Panc1 (cell line): ENCODE results near the gene CIBAR2. TPM values are rescaled to one million over a fixed set of nuclear protein-coding genes. Genes with fewer than 3 reads are reported as not detected.

ENCODE experiments used
- ATAC-seq: fragments of 200-7000 bp; cut with Tn5 transposase; 2 replicates; pipeline ENCODE4 v1.9.1; 2020; ENCODE audit warnings: mild to moderate bottlenecking, moderate library complexity
- BruUV-seq: library from RNA; stranded (reverse); fragments of 400-500 nt; replicated peaks from 2 replicates; lab custom pipeline; 2021; lab: Mats Ljungman, UMichigan
- CTCF ChIA-PET: fragments of 300-600 bp; sonication (Branson Sonifier 250); formaldehyde crosslinking; loops from one replicate; lab custom pipeline; 2022; ENCODE audit warnings: antibody characterized with exemption; lab: Charles Lee
- POLR2A ChIA-PET: fragments of 300-600 bp; sonication (Branson Sonifier 250); formaldehyde crosslinking; loops from one replicate; lab custom pipeline; 2022; ENCODE audit warnings: antibody characterized with exemption; lab: Charles Lee
- DNase-seq: peaks from one replicate; pipeline ENCODE4 v3.0.0-alpha.2; 2010; ENCODE audit warnings: low read depth, low spot score
- H3K27ac ChIP-seq: 2 replicates; pipeline ENCODE4 v1.5.1; 2011; ENCODE audit warnings: mild to moderate bottlenecking, low read length, inconsistent platforms
- H3K27me3 ChIP-seq: fragments of 200-500 bp; sonication (Bioruptor generic); 2 replicates; pipeline ENCODE4 v1.6.0; 2014; ENCODE audit warnings: low read length, inconsistent platforms; ENCODE audit not compliant: control insufficient read depth, insufficient read depth
- H3K36me3 ChIP-seq: fragments of 200-500 bp; sonication (Bioruptor generic); 2 replicates; pipeline ENCODE4 v1.5.1; 2014; ENCODE audit warnings: inconsistent platforms, mild to moderate bottlenecking, low read length, moderate library complexity; ENCODE audit not compliant: control insufficient read depth, insufficient read depth
- H3K4me1 ChIP-seq: 2 replicates; pipeline ENCODE4 v1.5.1; 2011; ENCODE audit warnings: inconsistent platforms, mild to moderate bottlenecking, low read length, moderate library complexity; ENCODE audit not compliant: control insufficient read depth, insufficient read depth
- H3K4me3 ChIP-seq, 2 experiments: 2 replicates each; pipeline ENCODE4 v1.5.1; 2011 to 2012; ENCODE audit warnings: low read depth in 2 of 2, low read length in 2 of 2, mild to moderate bottlenecking in 2 of 2, inconsistent platforms in 1 of 2, moderate library complexity in 1 of 2
- H3K9me3 ChIP-seq: fragments of 200-500 bp; sonication (Bioruptor generic); 2 replicates; pipeline ENCODE4 v1.5.1; 2014; ENCODE audit warnings: low read depth, mild to moderate bottlenecking, inconsistent platforms, low read length, moderate library complexity; ENCODE audit not compliant: control insufficient read depth, insufficient read depth
- POLR2AphosphoS5 ChIP-seq: IDR thresholded peaks from 2 replicates; pipeline ENCODE4 v1.6.1; 2012; ENCODE audit warnings: mild to moderate bottlenecking, low read depth, low read length, moderate library complexity
- SIN3A ChIP-seq: IDR thresholded peaks from 2 replicates; pipeline ENCODE4 v1.6.1; 2012; ENCODE audit warnings: low read depth, mild to moderate bottlenecking, low read length, moderate library complexity, borderline replicate concordance; ENCODE audit not compliant: insufficient read depth
- TCF7L2 ChIP-seq: IDR thresholded peaks from 2 replicates; pipeline ENCODE4 v1.6.1; 2011; ENCODE audit warnings: mild to moderate bottlenecking, low read depth, low read length, inconsistent platforms
- in situ Hi-C: cut with HindIII; loops from 2 replicates; pipeline ENCODE4 v1.10.0; 2016; ENCODE audit warnings: low sequenced_read_pairs, low pct_unique_long_range_greater_than_20kb
- intact Hi-C: fragments of 100-400 bp; cut with micrococcal nuclease; formaldehyde crosslinking; loops from one replicate; pipeline ENCODE4 v1.10.0; 2022; ENCODE audit not compliant: unreplicated experiment
- total RNA-seq: library from RNA; stranded (reverse); gene quantifications from one replicate; pipeline ENCODE4 v1.2.1, GENCODE V29; 2021; ENCODE audit not compliant: unreplicated experiment
- TF ChIP-seq, protein P1 (sequence below): fragments of 450-650 bp; IDR thresholded peaks from 2 replicates; pipeline ENCODE4 v1.5.1; 2017; ENCODE audit warnings: mild to moderate bottlenecking
- TF ChIP-seq, protein P2 (sequence below), 2 experiments: IDR thresholded peaks; 2 replicates each; pipeline ENCODE4 v1.6.1; 2011 to 2012; ENCODE audit warnings: low read depth in 2 of 2, control low read depth in 1 of 2, low read length in 1 of 2, mild to moderate bottlenecking in 1 of 2, moderate library complexity in 1 of 2; ENCODE audit not compliant: insufficient read depth in 1 of 2

CIBAR2 gene
- total RNA-seq, 1 experiment from 2014 or later: not detected

DNA sequence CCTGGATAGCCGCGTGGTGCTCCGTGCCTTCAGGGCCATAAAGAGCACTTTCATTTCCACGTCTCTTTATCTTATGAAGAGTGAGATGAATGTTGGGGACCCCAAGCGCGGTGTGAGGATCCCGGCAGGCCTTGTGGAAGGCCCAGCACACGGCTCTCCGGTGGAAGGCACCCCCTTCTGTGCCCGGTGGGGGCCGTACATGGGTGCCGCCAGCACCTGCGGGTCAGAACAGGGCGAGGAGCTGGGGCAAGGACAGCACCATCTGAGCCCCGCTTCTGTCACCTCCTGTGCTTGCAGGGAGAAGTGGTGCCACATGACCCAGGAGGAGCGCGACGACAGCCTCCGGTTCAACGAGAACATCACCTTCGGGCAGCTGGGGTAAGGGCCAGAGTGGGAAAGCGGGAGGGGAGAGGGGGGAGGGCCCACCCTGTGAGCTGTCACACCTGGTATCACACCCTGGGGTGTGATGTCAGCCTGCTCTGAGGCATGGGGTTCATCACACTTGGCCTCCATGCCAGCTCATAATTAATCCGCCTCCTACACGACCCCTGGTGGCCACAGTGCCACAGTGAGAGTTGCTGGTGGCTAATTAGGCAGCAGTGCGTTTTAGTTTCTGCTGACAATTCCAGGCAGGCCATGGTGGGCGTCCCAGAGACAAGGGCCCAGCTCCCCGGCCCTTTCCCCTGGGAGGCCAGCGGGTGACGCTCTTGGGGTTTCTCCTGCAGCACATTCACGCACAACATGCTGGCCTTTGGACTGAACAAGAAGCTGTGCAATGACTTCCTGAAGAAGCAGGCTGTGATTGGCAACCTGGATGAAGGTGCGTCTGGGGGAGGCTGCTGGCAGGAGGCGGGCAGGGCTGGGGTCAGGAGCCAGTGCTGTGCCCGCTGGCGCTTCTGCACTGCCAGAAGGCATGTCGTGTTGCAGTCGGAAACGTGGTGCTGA, 25.7 kb downstream of the CIBAR2 start:
- in situ Hi-C loops: no loop called here
- H3K4me3 ChIP-seq: no peak overlapping the region
- ATAC-seq: peak; percentile 83
- H3K27ac ChIP-seq: no peak overlapping the region
- BruUV-seq: no TSS peak
- no peaks in the 10 kb centered on the region for H3K4me1 ChIP-seq
- intact Hi-C loops: no loop called here
- H3K9me3 ChIP-seq: no peaks in the 10 kb centered on the region
- TF ChIP-seq, protein P1, sequence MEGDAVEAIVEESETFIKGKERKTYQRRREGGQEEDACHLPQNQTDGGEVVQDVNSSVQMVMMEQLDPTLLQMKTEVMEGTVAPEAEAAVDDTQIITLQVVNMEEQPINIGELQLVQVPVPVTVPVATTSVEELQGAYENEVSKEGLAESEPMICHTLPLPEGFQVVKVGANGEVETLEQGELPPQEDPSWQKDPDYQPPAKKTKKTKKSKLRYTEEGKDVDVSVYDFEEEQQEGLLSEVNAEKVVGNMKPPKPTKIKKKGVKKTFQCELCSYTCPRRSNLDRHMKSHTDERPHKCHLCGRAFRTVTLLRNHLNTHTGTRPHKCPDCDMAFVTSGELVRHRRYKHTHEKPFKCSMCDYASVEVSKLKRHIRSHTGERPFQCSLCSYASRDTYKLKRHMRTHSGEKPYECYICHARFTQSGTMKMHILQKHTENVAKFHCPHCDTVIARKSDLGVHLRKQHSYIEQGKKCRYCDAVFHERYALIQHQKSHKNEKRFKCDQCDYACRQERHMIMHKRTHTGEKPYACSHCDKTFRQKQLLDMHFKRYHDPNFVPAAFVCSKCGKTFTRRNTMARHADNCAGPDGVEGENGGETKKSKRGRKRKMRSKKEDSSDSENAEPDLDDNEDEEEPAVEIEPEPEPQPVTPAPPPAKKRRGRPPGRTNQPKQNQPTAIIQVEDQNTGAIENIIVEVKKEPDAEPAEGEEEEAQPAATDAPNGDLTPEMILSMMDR: peak; percentile 85
- no peak for TF ChIP-seq POLR2AphosphoS5
- H3K36me3 ChIP-seq: no peaks in the 10 kb centered on the region
- CTCF ChIA-PET: interaction anchor here (0.5 to 1.2 kb wide), 7 partner anchors 20 to 651 kb away, joined by 3 to 12 read pairs (median 3); partner anchors contain the start of gene KIAA0513
- POLR2A ChIA-PET: no interaction called here
- H3K27me3 ChIP-seq: no peaks in the 10 kb centered on the region
- peak; percentile 32 for DNase-seq

DNA sequence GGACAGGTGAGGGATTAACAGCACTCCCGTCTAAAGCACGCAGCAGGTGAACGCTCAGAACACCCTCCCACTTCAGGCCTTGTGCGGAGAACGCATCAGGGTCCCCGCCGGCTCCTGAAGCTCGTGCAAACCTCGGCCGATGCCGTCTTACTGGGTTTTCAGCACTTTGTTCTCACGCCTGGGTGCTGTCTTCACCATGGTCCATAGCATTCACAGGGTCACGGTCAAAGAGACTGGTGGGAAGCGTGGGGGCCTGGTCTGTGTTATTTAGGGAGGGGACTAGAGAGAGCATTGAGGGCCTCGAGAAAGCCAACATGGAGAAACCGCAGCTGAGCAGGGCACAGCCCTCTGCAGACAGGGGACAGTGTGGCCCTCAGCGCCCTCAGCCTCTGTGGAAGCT, 26.6 kb downstream of the CIBAR2 start:
- no peak overlapping the region for H3K4me3 ChIP-seq
- TF ChIP-seq, protein P1: no peak
- TF ChIP-seq POLR2AphosphoS5: no peak
- H3K9me3 ChIP-seq: no peaks in the 10 kb centered on the region
- POLR2A ChIA-PET: no interaction called here
- CTCF ChIA-PET: no interaction called here
- ATAC-seq (no peak), DNase-seq (no peak)
- in situ Hi-C loops (no loop called here), intact Hi-C loops (no loop called here)
- H3K27ac ChIP-seq: no peak overlapping the region
- H3K4me1 ChIP-seq: no peaks in the 10 kb centered on the region
- no peaks in the 10 kb centered on the region for H3K27me3 ChIP-seq
- no TSS peak for BruUV-seq
- H3K36me3 ChIP-seq: no peaks in the 10 kb centered on the region

DNA sequence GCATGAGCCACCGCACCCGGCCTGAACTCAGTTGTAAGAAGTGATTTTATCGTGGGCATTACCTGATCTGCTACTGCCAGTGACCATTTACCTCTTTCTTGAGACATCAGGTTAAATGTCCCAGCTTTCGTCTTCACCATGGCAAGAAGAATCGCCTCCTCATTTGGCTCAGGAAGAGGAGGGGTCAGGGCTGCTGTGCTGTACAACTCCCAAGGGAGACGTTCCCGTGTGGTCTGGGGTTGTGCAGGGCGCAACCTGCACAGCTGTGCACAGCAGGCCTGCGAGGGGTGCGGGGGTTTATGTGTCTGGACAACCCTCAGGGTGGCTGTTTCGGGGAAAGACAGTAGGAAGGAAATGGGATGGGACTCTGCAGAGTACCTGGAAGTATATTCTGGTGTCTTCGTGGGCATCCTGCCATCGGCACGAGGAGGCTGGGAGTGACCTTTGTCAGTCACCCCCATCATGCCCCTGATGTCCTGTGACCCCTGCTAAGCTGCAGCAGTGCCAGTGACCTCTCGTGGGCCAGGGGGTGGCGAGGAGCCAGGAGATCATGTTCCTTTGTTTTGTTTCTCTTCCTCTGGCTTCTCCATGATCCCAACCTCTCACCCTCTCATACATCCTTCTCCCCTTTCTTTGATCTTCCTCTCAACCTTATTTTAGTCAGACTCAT, 27.3 kb downstream of the CIBAR2 start:
- intact Hi-C loops: no loop called here
- CTCF ChIA-PET: interaction anchor here (0.6 kb wide), 1 partner anchor 203 kb away, joined by 3 read pairs; no protein-coding TSS in a partner anchor
- in situ Hi-C loops: no loop called here
- TF ChIP-seq, protein P1: no peak
- TF ChIP-seq TCF7L2 (no peak), SIN3A (no peak), POLR2AphosphoS5 (no peak)
- TF ChIP-seq, protein P2, sequence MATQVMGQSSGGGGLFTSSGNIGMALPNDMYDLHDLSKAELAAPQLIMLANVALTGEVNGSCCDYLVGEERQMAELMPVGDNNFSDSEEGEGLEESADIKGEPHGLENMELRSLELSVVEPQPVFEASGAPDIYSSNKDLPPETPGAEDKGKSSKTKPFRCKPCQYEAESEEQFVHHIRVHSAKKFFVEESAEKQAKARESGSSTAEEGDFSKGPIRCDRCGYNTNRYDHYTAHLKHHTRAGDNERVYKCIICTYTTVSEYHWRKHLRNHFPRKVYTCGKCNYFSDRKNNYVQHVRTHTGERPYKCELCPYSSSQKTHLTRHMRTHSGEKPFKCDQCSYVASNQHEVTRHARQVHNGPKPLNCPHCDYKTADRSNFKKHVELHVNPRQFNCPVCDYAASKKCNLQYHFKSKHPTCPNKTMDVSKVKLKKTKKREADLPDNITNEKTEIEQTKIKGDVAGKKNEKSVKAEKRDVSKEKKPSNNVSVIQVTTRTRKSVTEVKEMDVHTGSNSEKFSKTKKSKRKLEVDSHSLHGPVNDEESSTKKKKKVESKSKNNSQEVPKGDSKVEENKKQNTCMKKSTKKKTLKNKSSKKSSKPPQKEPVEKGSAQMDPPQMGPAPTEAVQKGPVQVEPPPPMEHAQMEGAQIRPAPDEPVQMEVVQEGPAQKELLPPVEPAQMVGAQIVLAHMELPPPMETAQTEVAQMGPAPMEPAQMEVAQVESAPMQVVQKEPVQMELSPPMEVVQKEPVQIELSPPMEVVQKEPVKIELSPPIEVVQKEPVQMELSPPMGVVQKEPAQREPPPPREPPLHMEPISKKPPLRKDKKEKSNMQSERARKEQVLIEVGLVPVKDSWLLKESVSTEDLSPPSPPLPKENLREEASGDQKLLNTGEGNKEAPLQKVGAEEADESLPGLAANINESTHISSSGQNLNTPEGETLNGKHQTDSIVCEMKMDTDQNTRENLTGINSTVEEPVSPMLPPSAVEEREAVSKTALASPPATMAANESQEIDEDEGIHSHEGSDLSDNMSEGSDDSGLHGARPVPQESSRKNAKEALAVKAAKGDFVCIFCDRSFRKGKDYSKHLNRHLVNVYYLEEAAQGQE (IDR thresholded peaks at IDR 0.05; ENCODE audit: insufficient read depth in 1 of 2, low read depth in 2 of 2, low read length in 1 of 2): no peak
- Histone ChIP-seq H3K36me3 (no peaks in the 10 kb centered on the region), H3K27ac (no peak overlapping the region), H3K4me1 (no peaks in the 10 kb centered on the region), H3K4me3 (no peak overlapping the region), H3K9me3 (no peaks in the 10 kb centered on the region), H3K27me3 (no peaks in the 10 kb centered on the region)
- no peak for ATAC-seq
- POLR2A ChIA-PET: no interaction called here
- DNase-seq: no peak
- BruUV-seq: no TSS peak
